Pons (tissue), 1 donor: ENCODE measurements around the gene PPL.
"Not testable (repeated sequence)": the region's sequence is repeated elsewhere in the genome, so short reads cannot be mapped to it uniquely, and the experiment has no call there.

Experiments
- DNase-seq: peaks from one replicate; pipeline ENCODE4 v3.0.0-alpha.2; 2016; ENCODE audit warnings: low spot score

PPL gene

GRCh38 chr16:4908854-4909401, 28.0 kb downstream of the PPL start:
- no peak for DNase-seq

- no peak for DNase-seq
These were observed 31.9 kb downstream of the PPL start for GRCh38 chr16:4904942-4905615.

- DNase-seq: no peak
These were observed 32.6 kb downstream of the PPL start for GRCh38 chr16:4904108-4904941.

- no peak for DNase-seq
These were observed 34.9 kb downstream of the PPL start for GRCh38 chr16:4902038-4902437.

- no peak for DNase-seq
These were observed 36.2 kb downstream of the PPL start for GRCh38 chr16:4900750-4901149.

- no peak for DNase-seq
These were observed 36.9 kb downstream of the PPL start for GRCh38 chr16:4900036-4900435.

- no peak for DNase-seq
These were observed 37.5 kb downstream of the PPL start for GRCh38 chr16:4899474-4899846.

- no peak for DNase-seq
These were observed 38.0 kb downstream of the PPL start for GRCh38 chr16:4898811-4899473.

- no peak for DNase-seq
These were observed 39.6 kb downstream of the PPL start for GRCh38 chr16:4897328-4897727.

- DNase-seq: not testable (repeated sequence)
These were observed 40.2 kb downstream of the PPL start for GRCh38 chr16:4896761-4897160.

- no peak for DNase-seq
These were observed 41.6 kb downstream of the PPL start for GRCh38 chr16:4895366-4895765.

GRCh38 chr16:4894276-4895150, 42.4 kb downstream of the PPL start:
- DNase-seq: no peak

- no peak for DNase-seq
These were observed 43.7 kb downstream of the PPL start for GRCh38 chr16:4893103-4893862.

- no peak for DNase-seq
These were observed 44.4 kb downstream of the PPL start for GRCh38 chr16:4892361-4893102.

GRCh38 chr16:4891886-4892216, 45.1 kb downstream of the PPL start:
- no peak for DNase-seq

GRCh38 chr16:4891097-4891885, 45.7 kb downstream of the PPL start:
- no peak for DNase-seq

GRCh38 chr16:4890686-4891085, 46.3 kb downstream of the PPL start:
- DNase-seq: no peak

GRCh38 chr16:4890026-4890425, 46.9 kb downstream of the PPL start:
- no peak for DNase-seq

GRCh38 chr16:4888428-4889135, 48.4 kb downstream of the PPL start:
- DNase-seq: no peak
